SKM-1 treated with dmso at 0.1 percent for 144 hours (cell line): ENCODE results near the gene KLHL25.
A peak's percentile ranks its signal among the peaks of the same experiment; 100 is the strongest.
"Not testable (repeated sequence)": the region's sequence is repeated elsewhere in the genome, so short reads cannot be mapped to it uniquely, and the experiment has no call there.

Experiments used
- DNase-seq: peaks from one replicate; lab custom pipeline; 2025; ENCODE audit not compliant: unreplicated experiment; lab: John Stamatoyannopoulos, UW

KLHL25 gene, protein sequence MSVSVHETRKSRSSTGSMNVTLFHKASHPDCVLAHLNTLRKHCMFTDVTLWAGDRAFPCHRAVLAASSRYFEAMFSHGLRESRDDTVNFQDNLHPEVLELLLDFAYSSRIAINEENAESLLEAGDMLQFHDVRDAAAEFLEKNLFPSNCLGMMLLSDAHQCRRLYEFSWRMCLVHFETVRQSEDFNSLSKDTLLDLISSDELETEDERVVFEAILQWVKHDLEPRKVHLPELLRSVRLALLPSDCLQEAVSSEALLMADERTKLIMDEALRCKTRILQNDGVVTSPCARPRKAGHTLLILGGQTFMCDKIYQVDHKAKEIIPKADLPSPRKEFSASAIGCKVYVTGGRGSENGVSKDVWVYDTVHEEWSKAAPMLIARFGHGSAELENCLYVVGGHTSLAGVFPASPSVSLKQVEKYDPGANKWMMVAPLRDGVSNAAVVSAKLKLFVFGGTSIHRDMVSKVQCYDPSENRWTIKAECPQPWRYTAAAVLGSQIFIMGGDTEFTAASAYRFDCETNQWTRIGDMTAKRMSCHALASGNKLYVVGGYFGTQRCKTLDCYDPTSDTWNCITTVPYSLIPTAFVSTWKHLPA

GRCh38 chr15:85794598-85795336 is at the start of gene KLHL25:
Gene KLHL25 (minus strand): TSS chr15:85794925. CDS start chr15:85769810, 25,115 bp downstream.
- DNase-seq: peak; percentile 94

- no peak for DNase-seq
Observed at GRCh38 chr15:85840802-85841152, 46.1 kb upstream of the KLHL25 start.

GRCh38 chr15:85840079-85840801 is 45.5 kb upstream of the KLHL25 start:
- DNase-seq: peak; percentile 56

- no peak for DNase-seq
Observed at GRCh38 chr15:85839643-85840042, 44.9 kb upstream of the KLHL25 start.

- DNase-seq: no peak
Observed at GRCh38 chr15:85838655-85839054, 43.9 kb upstream of the KLHL25 start.

- DNase-seq: no peak
Observed at GRCh38 chr15:85837881-85838280, 43.2 kb upstream of the KLHL25 start.

GRCh38 chr15:85837011-85837433 is 42.3 kb upstream of the KLHL25 start:
- no peak for DNase-seq

DNA sequence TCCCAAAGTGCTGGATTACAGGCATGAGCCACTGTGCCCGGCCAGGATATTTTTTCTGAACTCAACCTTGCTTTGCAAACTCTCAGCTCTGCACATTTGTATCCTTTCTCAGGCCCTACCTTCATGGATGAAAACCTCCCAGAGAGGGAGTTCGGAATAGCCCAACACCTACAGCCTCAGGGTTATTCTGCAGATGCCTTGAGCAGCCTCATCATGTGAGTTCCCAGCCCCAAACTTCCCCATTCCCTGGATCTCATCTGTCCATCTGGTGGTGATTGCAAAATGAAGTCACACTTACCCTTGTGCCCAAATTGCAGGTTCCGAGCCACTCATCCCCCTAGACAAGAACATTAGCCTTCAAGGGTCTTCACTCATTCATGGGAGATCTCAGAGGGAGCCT is 39.9 kb upstream of the KLHL25 start:
- no peak for DNase-seq

DNA sequence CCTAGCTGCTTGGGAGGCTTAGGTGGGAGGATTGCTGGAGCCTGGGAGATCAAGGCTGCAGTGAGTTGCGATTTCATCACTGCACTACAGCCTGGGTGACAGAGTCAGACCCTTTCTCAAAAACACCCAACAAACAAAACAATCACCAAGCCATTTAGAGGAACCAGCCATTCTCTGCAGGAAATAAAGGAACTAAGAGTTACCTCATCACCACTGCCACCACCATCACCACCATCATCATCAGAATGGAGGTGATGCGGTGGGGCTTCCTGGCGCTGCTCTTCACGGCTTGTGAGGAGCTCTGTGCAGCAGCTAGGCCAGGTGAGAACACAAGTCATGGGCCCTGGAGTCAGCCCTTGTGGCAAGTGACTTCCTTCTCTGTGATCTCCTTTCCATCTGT is 37.7 kb upstream of the KLHL25 start:
- DNase-seq: peak; percentile 93

DNA sequence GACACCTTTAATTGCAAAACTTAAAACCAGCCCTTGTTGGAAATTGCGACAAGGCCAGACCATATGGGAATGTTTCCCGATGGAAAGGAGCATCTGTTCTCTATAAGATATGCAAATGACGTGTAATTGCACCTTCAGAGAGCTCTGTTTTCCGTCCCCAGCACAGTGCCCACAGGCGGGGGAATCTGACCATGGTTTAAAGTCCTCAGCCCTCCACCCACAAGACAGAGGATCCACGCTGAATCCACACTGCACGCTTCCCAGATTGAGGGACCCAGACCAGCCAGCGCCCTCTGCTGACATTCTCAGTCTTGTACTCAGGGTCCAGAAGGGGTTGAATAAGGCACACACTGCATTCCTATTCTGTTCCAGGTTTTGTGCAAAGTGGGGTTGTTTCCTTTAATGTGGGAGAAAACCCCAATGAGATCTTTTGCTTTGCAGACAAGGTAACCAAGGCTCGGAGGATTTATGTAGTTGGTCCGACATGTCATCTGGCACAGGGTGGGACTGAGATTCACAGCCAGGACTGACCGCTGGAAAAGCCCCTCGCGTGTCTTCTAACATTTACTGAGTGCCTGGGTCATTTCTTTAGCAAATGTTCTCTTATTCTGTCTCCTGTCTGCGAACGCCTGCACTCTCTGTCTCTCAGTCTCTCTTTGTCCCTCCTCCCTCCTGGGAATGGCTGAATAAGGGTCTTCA is 36.8 kb upstream of the KLHL25 start:
- peak; percentile 31 for DNase-seq

DNA sequence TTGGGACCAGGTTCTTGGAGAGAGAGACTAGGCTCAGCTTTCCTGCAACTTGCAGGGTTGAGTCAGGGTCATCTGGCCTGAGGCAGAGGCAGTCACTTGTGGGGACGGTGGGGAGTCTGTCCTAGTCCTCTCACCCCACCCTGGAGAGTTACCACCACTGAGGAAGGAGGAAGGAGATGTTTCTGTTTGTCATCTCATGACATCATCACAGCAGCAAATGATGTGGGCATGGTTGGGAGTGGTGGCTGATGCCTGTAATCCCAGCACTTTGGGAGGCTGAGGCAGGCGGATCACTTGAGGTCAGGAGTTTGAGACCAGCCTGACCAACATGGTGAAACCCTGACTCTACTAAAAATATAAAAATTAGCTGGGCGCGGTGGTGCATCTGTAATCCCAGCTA is 35.0 kb upstream of the KLHL25 start:
- DNase-seq: not testable (repeated sequence)

DNA sequence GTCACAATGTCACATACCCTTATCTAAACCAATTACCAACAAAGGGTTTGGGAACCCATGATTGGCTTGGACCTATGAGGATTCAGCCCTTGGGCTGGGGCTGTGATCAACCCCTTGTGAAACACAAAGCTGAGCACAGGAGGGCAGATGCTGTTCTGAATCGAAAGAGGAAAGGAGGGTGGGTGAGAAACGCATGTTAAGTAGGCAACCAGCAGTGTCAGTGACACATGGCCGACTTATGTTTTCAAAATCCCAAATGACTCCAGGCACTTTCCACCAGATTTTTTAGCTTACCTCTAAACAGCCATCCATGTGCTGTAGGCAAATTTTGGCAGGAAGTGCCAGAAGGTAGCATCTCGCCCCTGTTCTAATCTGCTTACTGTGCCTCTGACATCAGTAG is 34.1 kb upstream of the KLHL25 start:
- DNase-seq: no peak

GRCh38 chr15:85828126-85828525 is 33.4 kb upstream of the KLHL25 start:
- DNase-seq: no peak

GRCh38 chr15:85826756-85827515 is 32.2 kb upstream of the KLHL25 start:
- no peak for DNase-seq

DNA sequence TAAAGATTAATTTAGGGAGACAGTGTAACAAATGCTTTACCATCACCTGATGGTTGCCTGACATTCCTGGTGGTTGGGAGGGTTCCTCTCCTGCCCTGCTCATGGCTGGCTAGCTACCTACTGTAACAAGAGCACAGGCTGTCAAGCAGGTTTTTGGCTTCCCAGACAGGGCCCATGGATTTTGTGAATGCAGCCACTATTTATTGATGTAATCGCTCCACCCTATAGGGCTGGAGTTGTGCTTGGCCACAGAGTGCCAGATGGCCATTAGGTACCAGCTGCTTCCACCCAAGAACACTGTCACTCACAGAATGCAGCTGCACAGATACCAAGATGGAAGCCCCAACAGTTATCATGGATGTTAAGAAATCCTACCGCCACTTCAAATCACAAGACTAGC is 31.0 kb upstream of the KLHL25 start:
- DNase-seq: no peak

GRCh38 chr15:85825118-85825517 is 30.4 kb upstream of the KLHL25 start:
- DNase-seq: no peak

GRCh38 chr15:85821545-85821944 is 26.8 kb upstream of the KLHL25 start:
- DNase-seq: no peak

- DNase-seq: no peak
Observed at GRCh38 chr15:85819938-85820337, 25.2 kb upstream of the KLHL25 start.

- no peak for DNase-seq
Observed at GRCh38 chr15:85813234-85813633, 18.5 kb upstream of the KLHL25 start.

- DNase-seq: no peak
Observed at GRCh38 chr15:85810075-85810474, 15.3 kb upstream of the KLHL25 start.
